Measurements from ENCODE around the gene NTM. TPM values are rescaled to one million over a fixed set of nuclear protein-coding genes. Genes with fewer than 3 reads are reported as not detected.

Gene NTM
- polyA plus RNA-seq, 1 donor from 2014 or later = 39.4 TPM

DNA sequence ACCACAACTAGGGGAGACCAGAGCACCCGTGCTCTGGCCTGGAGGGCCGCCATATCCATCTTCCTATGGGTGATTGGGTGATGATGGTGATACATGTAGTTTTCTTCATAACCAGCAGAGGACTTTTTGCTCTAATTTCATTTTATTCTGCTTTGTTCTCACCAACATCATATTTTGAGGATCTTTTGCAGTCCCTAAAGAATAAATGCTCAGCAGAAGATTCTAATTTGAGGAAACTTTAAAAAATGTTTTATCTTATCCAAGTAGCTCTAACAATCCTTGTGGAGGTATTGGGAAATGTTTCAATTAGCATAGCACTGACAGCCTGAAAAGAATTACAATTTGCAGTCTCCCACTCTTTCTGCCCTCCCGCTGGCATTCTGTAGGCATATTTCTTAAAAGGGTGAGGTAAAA is 544.0 kb downstream of the NTM start:
- Histone ChIP-seq H3K27me3 (ENCODE audit: insufficient read depth, low read depth, low read length) (no peaks in the 10 kb centered on the region), H3K9me2 (ENCODE audit: insufficient read depth, low read length) (no peaks in the 10 kb centered on the region), H3K27ac (ENCODE audit: low read length) (no peak overlapping the region), H3K4me2 (ENCODE audit: low read length) (peak overlapping the region; percentile 14), H4K20me1 (ENCODE audit: insufficient read depth) (no peaks in the 10 kb centered on the region), H3K4me3 (ENCODE audit: low read length) (peak overlapping the region; percentile 91), H3K79me2 (replicated peaks; ENCODE audit: insufficient read depth, low read length) (peaks cover 33% of the 10 kb centered on the region), H3K9ac (ENCODE audit: low read length) (no peak overlapping the region), H3K9me3 (ENCODE audit: low read length) (no peaks in the 10 kb centered on the region), H2AFZ (ENCODE audit: low read depth, low read length) (no peak overlapping the region), H3F3A (ENCODE audit: insufficient read depth, low read length, poor library complexity, severe bottlenecking) (peaks cover 7% of the 10 kb centered on the region), H3K36me3 (ENCODE audit: insufficient read depth, low read length) (no peaks in the 10 kb centered on the region)
- TF ChIP-seq TAF1 (IDR thresholded peaks at IDR 0.05; ENCODE audit: low read depth) (no peak), EZH2 (IDR thresholded peaks at IDR 0.05; ENCODE audit: borderline replicate concordance, insufficient read depth, low read length, poor library complexity, severe bottlenecking) (no peak), RAD21 (conservative IDR thresholded peaks at IDR 0.05) (peak; percentile 69), EP300 (conservative IDR thresholded peaks at IDR 0.05; ENCODE audit: poor library complexity, severe bottlenecking) (no peak), POLR2AphosphoS5 (IDR thresholded peaks at IDR 0.05) (no peak), MXI1 (conservative IDR thresholded peaks at IDR 0.05; ENCODE audit: poor library complexity, severe bottlenecking) (no peak), SMC3 (conservative IDR thresholded peaks at IDR 0.05; ENCODE audit: poor library complexity) (peak; percentile 77), CTCF (IDR thresholded peaks at IDR 0.05; ENCODE audit: poor library complexity, severe bottlenecking) (peak; percentile 68)
- TF ChIP-seq, protein P1, sequence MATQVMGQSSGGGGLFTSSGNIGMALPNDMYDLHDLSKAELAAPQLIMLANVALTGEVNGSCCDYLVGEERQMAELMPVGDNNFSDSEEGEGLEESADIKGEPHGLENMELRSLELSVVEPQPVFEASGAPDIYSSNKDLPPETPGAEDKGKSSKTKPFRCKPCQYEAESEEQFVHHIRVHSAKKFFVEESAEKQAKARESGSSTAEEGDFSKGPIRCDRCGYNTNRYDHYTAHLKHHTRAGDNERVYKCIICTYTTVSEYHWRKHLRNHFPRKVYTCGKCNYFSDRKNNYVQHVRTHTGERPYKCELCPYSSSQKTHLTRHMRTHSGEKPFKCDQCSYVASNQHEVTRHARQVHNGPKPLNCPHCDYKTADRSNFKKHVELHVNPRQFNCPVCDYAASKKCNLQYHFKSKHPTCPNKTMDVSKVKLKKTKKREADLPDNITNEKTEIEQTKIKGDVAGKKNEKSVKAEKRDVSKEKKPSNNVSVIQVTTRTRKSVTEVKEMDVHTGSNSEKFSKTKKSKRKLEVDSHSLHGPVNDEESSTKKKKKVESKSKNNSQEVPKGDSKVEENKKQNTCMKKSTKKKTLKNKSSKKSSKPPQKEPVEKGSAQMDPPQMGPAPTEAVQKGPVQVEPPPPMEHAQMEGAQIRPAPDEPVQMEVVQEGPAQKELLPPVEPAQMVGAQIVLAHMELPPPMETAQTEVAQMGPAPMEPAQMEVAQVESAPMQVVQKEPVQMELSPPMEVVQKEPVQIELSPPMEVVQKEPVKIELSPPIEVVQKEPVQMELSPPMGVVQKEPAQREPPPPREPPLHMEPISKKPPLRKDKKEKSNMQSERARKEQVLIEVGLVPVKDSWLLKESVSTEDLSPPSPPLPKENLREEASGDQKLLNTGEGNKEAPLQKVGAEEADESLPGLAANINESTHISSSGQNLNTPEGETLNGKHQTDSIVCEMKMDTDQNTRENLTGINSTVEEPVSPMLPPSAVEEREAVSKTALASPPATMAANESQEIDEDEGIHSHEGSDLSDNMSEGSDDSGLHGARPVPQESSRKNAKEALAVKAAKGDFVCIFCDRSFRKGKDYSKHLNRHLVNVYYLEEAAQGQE (IDR thresholded peaks at IDR 0.05; ENCODE audit: borderline replicate concordance) = no peak

- no peak overlapping the region for H2AFZ ChIP-seq (ENCODE audit: low read depth, low read length)
- no peak overlapping the region for H3K27ac ChIP-seq (ENCODE audit: low read length)
- H3K4me2 ChIP-seq (ENCODE audit: low read length) = no peak overlapping the region
- no peak overlapping the region for H3K4me3 ChIP-seq (ENCODE audit: low read length)
- no peak for TF ChIP-seq EP300 (conservative IDR thresholded peaks at IDR 0.05; ENCODE audit: poor library complexity, severe bottlenecking)
- TF ChIP-seq MXI1 (conservative IDR thresholded peaks at IDR 0.05; ENCODE audit: poor library complexity, severe bottlenecking) = no peak
- TF ChIP-seq CTCF (IDR thresholded peaks at IDR 0.05; ENCODE audit: poor library complexity, severe bottlenecking) = no peak
- no peak for TF ChIP-seq RAD21 (conservative IDR thresholded peaks at IDR 0.05)
- no peak for TF ChIP-seq TAF1 (IDR thresholded peaks at IDR 0.05; ENCODE audit: low read depth)
- TF ChIP-seq SMC3 (conservative IDR thresholded peaks at IDR 0.05; ENCODE audit: poor library complexity) = no peak
- no peak for TF ChIP-seq POLR2AphosphoS5 (IDR thresholded peaks at IDR 0.05)
- TF ChIP-seq, protein P1 (IDR thresholded peaks at IDR 0.05; ENCODE audit: borderline replicate concordance) = no peak
- TF ChIP-seq EZH2 (IDR thresholded peaks at IDR 0.05; ENCODE audit: borderline replicate concordance, insufficient read depth, low read length, poor library complexity, severe bottlenecking) = no peak
- peaks cover 3% of the 10 kb centered on the region for H3F3A ChIP-seq (ENCODE audit: insufficient read depth, low read length, poor library complexity, severe bottlenecking)
- no peaks in the 10 kb centered on the region for H3K27me3 ChIP-seq (ENCODE audit: insufficient read depth, low read depth, low read length)
- no peaks in the 10 kb centered on the region for H3K9me3 ChIP-seq (ENCODE audit: low read length)
- H4K20me1 ChIP-seq (ENCODE audit: insufficient read depth) = no peaks in the 10 kb centered on the region
- peaks cover 33% of the 10 kb centered on the region for H3K79me2 ChIP-seq (replicated peaks; ENCODE audit: insufficient read depth, low read length)
- no peaks in the 10 kb centered on the region for H3K36me3 ChIP-seq (ENCODE audit: insufficient read depth, low read length)
- H3K9me2 ChIP-seq (ENCODE audit: insufficient read depth, low read length) = no peaks in the 10 kb centered on the region
- no peak overlapping the region for H3K9ac ChIP-seq (ENCODE audit: low read length)
Measured at GRCh38 chr11:131916638-131917037, 546.2 kb downstream of the NTM start.

Data from neural cell (in vitro differentiated cells).